Choroid plexus epithelial cell (primary cell): ENCODE measurements around the gene ESRRG.

ENCODE experiments used
- DNase-seq: peaks from one replicate; pipeline ENCODE4 v3.0.0-alpha.2; 2010; ENCODE audit warnings: low read depth
- H3K4me3 ChIP-seq: 2 replicates; pipeline ENCODE4 v1.5.1; 2011; ENCODE audit warnings: low read depth, mild to moderate bottlenecking, control low read depth, low read length, moderate library complexity
- TF ChIP-seq, protein P1 (sequence below): conservative IDR thresholded peaks from 2 replicates; pipeline ENCODE4 v1.5.1; 2011; ENCODE audit warnings: low read depth, mild to moderate bottlenecking, control low read depth, inconsistent platforms, low read length, moderate library complexity

ESRRG gene

GRCh38 chr1:216662681-216663080, 60.5 kb downstream of the ESRRG start:
- DNase-seq: no peak
- TF ChIP-seq, protein P1, sequence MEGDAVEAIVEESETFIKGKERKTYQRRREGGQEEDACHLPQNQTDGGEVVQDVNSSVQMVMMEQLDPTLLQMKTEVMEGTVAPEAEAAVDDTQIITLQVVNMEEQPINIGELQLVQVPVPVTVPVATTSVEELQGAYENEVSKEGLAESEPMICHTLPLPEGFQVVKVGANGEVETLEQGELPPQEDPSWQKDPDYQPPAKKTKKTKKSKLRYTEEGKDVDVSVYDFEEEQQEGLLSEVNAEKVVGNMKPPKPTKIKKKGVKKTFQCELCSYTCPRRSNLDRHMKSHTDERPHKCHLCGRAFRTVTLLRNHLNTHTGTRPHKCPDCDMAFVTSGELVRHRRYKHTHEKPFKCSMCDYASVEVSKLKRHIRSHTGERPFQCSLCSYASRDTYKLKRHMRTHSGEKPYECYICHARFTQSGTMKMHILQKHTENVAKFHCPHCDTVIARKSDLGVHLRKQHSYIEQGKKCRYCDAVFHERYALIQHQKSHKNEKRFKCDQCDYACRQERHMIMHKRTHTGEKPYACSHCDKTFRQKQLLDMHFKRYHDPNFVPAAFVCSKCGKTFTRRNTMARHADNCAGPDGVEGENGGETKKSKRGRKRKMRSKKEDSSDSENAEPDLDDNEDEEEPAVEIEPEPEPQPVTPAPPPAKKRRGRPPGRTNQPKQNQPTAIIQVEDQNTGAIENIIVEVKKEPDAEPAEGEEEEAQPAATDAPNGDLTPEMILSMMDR: no peak
- H3K4me3 ChIP-seq: no peak overlapping the region

DNA sequence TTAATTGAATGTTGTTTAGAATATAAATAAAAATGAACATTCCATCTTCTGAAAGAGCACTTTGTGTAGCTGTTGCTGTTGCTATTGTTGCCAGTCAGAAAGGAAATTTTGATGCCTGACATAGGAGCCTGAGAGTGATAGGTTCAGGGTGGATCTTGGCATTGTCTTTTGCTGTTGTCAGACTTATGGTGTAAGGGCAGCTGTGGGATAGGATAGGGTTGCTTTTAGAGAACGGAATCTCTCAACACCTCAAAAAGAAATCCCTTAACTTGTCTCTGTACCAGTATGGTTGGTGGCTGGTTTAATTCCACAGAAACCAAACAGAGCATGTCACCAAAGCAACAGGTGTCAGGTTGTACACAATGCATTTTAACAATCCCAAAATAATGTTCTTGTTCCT, 62.7 kb downstream of the ESRRG start:
- TF ChIP-seq, protein P1: no peak
- no peak for DNase-seq
- H3K4me3 ChIP-seq: no peak overlapping the region

- TF ChIP-seq, protein P1: no peak
- no peak overlapping the region for H3K4me3 ChIP-seq
- no peak for DNase-seq
Observed at GRCh38 chr1:216653001-216653400, 70.2 kb downstream of the ESRRG start.

DNA sequence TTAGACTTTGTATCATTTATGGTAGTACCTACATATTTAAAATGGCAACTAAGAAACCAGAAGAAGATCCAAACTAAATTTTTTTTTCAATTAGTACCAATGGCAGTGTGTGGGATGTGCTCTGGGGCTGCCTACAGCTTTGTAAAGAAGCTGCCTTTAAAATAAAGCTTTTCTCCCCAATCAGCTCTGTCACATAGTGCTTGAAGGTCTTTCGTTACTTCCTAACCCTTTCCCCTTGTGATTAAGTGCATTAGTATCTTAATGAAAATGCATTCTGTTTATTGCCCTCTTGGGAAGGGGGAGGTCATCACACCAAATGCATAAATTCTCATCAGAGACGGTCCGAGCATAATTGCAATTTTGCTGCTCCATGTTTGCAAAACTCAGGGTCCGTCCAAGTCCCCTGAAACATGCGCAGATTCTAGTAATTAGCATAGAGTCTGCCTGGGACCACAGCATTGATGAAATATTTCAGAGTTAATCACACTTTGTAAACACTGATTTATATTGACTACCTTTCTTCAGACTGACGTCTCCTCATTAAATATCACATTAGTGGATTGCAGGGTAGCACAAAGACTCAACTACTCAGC, 71.3 kb downstream of the ESRRG start:
- TF ChIP-seq, protein P1: no peak
- DNase-seq: no peak
- no peak overlapping the region for H3K4me3 ChIP-seq

- DNase-seq: no peak
- H3K4me3 ChIP-seq: no peak overlapping the region
- TF ChIP-seq, protein P1: no peak
Observed at GRCh38 chr1:216643176-216643575, 80.1 kb downstream of the ESRRG start.

DNA sequence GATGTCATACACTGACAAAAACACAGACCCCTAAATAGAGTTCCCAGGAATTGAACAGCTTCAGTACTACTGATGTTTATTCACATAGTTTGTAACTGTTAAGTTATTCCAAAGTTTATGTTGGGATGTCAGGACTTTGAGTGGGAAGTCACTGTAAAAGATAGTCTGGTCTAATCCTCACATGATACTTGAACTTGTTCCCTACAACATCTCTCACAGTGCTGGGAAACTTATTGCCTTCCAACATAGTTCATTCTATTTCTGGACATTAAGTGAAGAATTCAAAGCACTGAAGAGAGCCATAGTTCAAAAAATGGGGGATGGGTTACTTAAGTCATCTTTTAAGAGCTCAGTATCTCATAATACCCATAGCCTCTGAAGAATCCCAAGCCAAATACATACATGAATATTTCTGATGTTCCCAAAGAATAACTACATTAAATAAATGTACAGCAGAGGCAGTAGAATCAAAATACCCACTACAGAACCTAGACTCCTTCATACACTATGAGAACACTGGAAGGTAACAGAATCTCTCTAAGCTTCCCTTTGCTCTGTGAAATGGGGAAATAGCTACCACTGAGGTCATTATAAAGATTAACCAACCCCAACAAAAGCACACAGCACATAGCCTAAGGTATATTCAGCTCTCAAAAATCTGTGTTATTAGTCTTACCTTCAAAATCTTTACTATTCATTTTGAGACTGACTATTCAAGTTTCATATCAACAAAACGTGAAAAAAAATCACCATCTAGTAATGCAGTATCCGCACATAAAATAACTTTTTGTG, 81.4 kb downstream of the ESRRG start:
- DNase-seq: no peak
- TF ChIP-seq, protein P1: no peak
- H3K4me3 ChIP-seq: no peak overlapping the region

GRCh38 chr1:216640100-216640499, 83.1 kb downstream of the ESRRG start:
- TF ChIP-seq, protein P1: no peak
- H3K4me3 ChIP-seq: no peak overlapping the region
- DNase-seq: no peak
